HG02642 (cell line): Measurements from ENCODE around the gene ZHX3.
A peak's percentile ranks its signal among the peaks of the same experiment; 100 is the strongest.
"Not testable (repeated sequence)": the region's sequence is repeated elsewhere in the genome, so short reads cannot be mapped to it uniquely, and the experiment has no call there.

Source experiments
- ATAC-seq: cut with Tn5 transposase; IDR thresholded peaks from one replicate; pipeline ENCODE4 v1.9.1; 2021; ENCODE audit warnings: mild to moderate bottlenecking; ENCODE audit not compliant: unreplicated experiment, poor library complexity

ZHX3 gene

DNA sequence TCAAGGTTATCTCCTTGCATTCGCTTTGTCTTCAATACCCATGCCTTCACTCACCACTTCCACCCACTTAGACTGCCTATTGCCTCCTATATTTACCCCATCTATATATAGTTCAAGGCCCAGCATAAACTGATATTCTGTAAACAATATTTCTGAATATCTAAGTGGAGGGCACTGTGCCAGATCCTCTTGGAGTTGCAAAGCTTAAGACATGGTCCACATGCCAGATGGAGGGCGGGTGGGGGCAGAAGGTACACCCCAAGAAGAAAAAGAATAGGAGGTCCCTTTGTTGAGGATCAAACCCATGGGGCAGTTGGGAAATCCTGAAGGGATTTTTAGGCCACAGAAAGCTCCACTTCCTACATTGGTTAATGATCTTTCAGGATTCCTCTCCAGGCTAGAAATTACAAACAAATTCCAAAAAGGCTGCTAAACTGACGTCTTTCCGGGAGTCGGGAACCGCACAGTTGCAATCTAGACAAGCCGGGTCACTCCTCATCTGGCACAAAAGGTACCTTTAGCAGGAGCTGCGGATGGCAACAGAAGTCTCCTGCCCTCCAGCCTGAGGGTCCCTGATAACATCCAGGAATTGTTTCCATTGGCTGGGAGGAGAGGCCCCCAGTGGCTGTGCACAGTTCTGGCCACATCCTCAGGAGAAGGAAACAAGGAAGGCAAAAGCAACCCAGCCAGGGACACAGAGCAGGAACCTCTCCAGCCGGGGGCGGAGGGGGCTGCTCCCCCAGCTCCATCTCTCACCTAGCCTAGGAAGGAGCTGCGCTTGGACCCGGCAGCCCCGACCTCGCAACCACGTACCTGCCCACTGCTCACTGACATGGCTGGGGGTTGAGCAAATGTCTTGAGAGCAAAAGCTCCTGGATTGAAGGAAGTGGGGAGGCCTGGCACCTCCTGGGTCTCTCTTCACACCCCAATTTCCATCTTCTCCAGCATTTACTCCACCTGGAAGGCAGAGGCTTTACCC, 17.2 kb upstream of the ZHX3 start:
- ATAC-seq = no peak

DNA sequence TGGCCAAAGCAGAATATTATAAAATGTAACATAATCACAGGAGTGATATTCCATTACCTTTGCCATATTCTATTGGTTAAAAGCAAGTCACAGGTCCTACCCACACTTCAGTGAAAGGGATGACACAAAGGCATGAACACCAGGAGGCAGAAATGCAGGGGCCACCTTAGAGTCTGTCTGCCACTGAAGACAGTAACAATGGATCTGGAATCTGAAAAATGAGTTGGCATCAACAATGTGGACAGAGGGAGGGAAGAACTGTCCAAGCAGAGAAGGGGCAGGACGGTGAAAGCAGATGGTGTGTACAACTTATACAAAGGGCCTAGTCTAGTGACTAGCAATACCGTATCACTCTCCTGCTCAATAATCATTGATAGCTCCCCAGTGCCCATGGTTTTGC, 16.5 kb upstream of the ZHX3 start:
- ATAC-seq = no peak

DNA sequence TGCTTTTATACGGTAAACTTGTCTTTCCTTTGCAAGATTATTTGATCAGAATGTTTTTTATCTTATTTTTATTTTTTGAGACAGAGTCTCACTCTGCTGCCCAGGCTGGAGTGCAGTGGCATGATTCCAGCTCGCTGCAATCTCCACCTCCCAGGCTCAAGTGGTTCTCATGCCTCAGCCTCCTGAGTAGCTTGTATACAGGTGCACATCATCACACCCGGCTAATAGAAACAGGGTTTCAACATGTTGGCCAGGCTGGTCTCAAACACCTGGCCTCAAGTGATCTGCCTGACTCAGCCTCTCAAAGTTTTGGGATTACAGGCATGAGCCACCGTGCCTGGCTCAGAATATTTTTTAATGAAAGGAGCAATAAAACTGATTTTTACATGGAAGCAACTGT, 14.2 kb upstream of the ZHX3 start:
- ATAC-seq = no peak

DNA sequence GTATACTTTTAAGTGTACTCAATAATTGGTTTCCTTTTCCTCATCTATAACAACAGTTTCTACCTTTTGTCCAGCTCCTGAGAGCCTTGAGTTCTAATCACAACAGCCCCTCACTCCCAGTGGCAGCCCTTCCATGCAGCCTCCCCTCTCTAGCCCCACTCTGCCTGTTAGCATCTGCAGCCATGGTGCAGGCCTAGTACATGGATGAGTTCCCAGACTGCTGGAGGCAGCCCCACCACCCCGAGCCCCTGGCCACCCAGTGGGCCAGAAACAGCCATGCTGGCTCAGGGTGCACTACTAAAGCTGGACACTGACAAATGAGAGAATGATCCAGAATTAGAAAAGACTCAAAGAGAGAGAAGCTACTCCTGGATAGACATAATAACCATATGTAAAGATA, 13.4 kb upstream of the ZHX3 start:
- no peak for ATAC-seq

DNA sequence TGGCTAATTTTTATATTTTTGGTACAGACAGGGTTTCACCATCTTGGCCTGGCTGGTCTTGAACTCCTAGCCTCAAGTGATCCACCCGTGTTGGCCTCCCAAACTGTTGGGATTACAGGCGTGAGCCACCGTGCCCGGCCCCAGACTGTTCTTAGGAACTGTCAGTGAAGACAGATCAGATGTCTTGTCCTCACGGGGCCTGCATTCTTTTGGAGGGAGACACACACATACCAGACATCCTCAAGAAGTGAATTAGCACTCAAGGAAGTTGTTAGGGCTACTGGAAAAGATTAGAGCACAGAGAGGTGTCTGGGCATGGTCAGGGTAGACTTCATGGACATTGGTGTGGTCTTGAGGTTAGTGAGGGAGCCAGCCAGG, 12.8 kb upstream of the ZHX3 start:
- ATAC-seq = no peak

DNA sequence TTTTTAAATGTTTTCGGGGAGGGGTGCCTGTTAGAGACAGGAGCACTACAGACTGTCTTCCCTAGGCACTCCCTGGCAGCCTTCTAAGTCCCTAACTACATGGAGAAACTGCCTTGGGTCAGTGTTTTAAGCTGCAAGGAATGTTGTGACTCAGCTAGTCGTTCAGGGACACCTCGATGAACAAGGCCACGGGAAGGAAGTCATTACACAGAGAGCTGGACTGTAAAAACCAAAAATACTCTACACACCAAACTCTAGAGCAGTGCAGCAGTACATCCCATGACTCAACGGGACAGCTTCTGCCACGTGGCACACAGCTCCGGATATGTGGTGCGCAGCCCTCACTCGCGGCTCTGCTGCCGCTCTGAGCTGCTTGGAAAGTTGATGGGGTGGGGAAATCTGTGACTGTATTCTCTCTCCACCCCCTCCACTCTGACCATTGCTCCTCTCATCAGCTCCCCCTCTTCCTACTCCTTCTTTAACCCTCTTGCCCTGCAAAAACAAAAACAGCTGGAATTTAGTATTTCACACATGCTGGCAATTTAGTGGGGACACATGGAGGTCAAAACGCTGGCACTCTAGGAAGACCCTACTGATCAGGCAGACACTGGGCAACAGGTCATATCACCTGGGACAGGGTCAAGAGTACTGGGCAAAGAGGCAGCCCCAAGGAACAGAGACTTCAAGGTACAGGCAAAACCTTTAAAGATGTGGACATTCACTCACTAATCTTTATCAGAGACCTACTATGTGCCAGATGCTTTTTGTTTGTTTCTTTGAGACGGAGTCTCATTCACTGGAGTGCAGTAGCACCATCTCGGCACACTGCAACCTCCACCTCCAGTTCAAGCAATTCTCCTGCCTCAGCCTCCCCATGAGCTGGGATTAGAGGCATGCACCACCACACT, 12.2 kb upstream of the ZHX3 start:
- peak; percentile 74 for ATAC-seq

DNA sequence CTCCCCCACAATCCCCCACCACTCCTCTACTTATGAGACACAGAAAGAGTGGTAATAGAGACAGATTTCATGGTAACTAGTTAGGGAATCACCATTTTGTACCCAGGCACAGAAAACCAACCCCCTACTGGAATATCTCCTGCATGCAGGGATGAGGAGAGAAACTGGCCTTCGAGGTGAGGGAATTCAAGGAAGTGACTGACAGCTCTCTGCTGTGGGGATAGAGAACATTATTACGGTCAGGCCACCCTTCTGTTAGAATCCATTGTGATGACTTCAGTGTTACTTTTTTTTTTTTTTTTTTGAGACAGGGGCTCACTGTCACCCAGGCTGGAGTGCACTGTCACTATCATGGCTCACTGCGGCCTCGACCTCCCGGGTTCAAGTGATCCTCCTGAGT, 9.6 kb upstream of the ZHX3 start:
- ATAC-seq = no peak

DNA sequence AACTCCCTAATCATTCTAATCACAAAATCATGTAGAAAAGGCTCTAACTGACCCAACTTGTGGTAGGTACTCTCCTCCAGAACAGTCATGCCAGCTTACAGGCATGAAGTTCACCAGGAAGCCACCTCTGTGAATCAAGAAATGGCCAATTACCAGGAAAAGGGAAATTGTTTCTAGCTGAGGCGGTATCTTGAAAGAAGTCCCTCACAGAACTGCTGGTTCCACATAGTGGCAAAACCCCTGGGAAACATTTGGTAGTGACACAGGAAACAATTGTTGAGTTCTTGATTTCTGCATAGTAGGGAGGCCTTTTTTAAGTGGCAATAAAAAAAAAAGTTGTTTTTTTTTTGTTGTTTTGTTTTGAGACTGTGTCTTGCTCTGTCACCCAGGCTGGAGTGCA, 3.4 kb upstream of the ZHX3 start:
- no peak for ATAC-seq

DNA sequence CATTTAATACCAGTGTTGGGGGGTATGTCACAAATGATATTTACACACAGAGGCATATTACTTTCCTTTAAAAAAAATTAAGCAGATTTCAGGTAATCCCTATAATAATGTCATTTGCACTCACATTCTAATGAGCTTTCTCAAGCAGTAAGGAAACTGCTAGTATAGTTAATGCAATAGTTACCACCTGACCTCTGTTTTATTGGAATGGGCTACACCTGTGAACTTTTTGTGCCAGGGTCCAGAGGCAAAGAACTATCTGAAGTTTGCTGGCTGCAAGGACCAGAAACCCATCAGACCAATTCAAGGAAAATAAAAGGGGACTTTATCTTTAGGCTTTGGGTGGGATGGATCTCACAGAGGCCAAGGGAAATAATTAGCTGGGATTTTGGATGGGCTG, 2.9 kb upstream of the ZHX3 start:
- ATAC-seq = no peak

DNA sequence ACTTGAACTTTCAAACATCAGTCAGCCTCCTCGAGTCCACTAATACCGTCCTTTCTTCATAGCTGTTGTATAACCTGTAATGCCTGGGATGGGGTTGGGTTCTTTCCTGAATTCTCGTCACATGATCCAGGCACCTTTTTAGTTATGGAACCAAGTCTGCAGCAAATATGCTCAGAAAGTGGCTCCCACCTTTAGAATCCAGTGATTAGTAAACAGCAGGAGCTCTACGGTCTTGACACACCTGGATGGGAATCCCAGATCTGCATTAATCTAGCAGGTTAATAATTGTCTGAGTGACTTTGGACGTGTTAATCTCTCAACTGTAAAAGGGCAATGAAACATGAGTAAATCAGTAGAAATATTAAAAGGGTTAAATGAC, 729 bp upstream of the ZHX3 start:
- no peak for ATAC-seq

DNA sequence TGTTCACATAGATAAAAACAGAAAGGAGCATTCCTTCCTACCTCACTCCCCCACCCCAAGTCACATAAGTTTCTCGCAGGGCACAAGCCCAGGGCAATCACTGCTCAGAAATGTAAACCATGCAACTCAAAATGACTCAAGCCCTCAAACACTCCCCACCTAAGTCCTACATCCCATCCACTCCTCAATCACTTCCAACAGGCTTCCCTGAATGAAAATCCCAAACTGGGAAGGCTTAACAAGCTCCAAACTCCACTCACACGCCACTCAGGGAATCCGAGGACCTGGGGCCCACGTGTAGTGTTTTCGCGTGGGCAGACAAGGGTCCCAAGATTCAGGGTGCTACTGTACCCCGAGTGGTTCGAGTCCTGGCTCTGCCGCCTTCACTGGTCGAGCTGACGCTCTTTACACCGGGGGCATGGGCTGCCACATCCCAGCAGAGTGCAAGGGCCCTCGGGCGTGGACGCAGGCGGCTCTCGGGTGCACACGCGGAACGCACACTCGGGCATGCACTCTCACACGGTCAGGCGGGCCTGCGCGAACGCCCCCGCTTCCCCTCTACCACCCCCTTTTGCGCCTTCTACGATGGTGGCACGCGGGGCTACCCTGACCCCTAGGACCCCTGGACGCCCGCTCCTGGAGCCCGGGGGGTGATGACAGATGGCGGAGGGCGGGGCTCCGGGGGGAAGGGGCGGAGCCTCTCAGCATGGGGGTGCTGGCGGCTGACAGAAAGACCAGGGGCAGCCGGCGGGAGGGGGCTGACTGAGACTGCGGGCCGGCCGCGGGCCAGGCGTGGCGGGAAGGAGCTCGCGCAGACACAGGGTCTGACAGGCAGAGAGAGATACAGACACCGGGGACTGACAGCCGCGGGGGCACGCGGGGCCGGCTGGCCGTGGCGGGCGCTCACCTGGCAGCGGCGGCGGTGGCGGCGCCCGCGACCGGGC, 657 bp downstream of the ZHX3 start:
- ATAC-seq = peak; percentile 74

DNA sequence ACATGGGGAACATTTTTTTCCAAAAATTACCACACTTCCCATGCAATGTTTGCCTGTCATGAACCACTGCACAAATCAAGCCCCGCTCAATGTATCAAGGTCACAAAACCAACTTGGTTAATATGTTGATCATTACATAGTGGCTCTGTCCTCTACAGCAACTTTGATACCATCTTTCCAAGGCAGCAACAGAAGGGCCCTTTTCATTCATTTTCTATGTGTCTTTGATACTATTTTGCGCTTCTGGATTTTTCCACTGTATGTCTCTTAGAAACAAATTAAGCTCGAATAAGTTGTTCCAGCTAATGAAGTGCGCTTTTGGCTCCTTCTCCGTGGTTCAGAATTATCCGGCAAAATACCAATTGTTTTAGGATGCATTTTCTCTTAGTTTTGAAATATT, 1.5 kb downstream of the ZHX3 start:
- ATAC-seq = no peak

DNA sequence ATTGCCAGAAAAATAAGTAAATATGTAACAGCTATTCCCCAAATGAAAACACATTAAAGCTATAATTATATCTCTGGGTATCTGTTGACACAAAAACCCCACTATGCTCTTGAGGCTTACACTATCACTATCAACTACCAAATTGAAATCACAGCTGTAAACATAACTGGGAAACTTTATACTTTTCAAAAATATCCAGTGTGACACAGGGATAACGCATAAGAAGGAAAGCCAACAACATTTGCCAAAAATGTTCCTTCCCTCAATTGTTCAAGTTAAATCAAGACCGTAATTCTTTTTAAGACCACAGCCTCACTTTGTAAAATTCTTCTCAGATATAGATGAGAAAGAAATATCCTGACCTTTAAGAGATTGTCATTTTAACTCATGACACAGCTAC, 3.1 kb downstream of the ZHX3 start:
- no peak for ATAC-seq

DNA sequence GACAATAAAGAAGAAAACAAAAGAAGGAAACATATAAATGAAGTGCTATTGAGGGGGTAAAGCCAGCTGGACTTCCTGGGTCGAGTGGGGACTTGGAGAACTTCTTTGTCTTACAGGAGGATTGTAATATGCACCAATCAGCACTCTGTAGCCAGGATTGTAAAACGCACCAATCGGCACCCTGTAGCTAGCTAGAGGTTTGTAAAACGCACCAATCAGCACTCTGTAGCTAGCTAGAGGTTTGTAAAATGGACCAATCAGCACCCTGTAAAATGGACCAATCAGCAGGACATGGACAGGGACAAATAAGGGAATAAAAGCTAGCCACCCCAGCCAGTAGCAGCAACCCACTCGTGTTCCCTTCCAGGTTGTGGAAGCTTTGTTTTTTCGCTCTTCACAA, 5.5 kb downstream of the ZHX3 start:
- not testable (repeated sequence) for ATAC-seq

DNA sequence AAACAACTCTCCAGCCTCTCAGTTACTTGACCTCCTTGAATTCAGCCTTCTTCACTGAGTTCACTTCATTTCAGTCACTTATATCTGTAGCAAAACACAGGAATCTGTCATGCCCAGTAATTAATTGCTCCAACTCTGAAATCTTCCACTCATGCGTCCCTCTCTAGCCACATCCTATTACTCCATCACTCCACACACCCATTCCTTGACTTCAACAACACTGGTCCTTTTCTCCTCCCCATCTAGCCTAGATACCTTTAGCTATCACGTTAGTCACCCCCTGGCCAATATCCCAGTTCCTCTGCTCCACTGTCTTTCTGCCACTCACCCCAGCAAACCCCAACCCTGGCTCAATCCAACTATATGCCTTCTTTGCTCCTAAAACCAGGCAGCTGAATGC, 7.7 kb downstream of the ZHX3 start:
- ATAC-seq = no peak

DNA sequence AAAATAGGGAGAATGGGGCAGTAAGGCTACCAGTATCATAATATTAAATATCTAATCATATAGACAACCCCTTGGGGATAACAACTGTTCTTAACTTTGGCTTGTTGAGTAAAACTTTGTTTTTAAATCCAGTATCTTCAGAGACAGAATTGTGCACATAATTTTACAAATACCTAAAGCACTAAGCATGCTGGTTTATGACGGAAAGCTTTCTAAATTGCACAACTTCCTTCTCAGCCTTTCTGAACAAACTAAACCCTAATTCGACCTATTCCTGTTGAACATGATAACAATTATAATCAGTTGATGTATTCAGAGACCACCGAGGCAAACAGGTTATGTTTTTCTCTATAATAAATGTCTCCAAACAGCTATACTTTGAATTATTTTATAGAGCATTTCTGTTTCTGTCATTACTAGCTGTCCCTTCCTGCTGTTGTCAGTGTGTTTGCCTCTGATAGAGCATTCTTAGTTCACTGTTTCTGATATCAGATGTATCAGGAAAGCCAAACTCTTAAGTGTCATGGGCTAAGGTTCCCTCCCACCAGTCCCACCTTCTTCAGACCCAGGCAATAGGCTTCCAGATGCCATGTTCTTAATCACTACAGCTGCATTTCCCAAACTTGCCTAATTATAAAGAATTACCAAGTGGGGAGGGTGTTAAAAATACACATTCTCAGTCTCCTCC, 8.7 kb downstream of the ZHX3 start:
- ATAC-seq = no peak

DNA sequence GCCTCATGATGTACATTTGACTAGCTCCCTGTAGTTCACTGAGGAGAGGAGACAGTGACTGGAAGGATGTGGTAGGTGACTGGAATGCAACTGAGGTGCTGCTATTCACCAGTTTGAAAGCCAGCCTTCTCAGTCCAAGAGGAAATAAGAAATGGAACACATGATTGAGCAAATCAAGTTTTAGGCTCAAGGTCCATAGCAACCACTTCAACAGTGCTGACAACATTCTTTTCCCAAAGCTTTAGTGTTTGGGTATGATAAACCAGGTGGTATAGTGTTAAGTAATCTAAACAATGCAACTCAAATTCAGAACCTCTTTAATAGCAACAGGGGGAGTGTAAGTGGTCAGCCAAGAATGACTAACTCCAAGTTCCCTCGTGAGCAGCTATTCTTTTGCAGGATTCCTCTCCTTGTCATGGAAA, 9.2 kb downstream of the ZHX3 start:
- no peak for ATAC-seq

DNA sequence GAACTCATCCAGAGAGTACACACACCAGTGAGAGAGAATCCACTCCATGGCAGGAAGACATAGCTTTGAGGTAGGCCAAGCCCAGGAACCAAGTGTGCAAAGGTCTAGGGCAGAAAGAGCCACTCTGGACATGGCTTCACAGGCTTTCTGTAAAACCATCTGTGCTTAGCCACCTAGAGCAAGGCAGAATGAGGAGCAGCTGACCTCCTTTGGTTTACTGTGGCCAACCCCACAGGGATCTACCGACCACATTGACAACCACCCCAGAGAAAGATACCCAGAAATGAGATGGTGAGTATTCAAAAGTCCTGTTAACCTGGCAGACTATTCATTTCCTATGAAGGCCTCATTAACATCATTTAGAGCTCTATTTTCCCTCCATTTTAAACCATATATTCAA, 10.5 kb downstream of the ZHX3 start:
- no peak for ATAC-seq

DNA sequence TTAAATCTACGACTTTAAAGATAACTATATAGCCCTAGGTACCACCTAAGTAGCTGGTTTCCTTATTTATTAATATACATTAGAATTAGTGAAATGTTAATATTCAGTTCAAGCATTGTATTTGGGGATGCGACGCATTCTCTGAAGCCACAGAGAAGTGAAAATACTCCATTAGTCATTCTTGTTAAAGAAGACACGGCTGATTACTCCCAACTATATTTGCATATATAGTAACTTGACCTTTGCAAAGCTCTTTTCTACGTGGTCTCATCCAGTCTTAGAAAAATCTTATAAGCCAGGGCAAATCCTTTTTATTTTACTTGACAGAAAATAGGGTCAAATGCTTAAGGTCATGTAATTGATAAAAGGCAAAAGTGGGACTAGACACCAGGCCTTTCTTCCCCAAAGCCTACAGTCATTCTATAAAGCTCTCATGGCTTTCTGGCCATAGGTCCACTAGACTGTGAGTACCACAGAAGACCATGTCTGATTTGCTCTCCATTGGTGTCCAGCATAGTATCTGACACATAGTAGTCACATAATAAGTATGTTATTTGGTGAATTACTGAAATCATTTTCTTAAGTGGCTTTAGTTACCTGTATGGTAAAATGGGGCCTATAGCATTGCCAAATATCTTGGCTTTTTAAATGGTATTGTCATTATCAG, 11.3 kb downstream of the ZHX3 start:
- peak; percentile 72 for ATAC-seq
